HCT116 (cell line): Measurements from ENCODE around the gene KRTAP6-3. TPM values are rescaled to one million over a fixed set of nuclear protein-coding genes. Genes with fewer than 3 reads are reported as not detected.

Source experiments
- ATAC-seq: fragments of 200-7000 bp; cut with Tn5 transposase; 2 replicates; pipeline ENCODE4 v1.9.1; 2020; ENCODE audit warnings: mild to moderate bottlenecking, moderate library complexity
- BruUV-seq: library from RNA; stranded (reverse); fragments of 400-500 nt; replicated peaks from 2 replicates; lab custom pipeline; 2021; lab: Mats Ljungman, UMichigan
- CTCF ChIA-PET: fragments of 300-600 bp; sonication (Branson Sonifier 250); formaldehyde crosslinking; loops from one replicate; lab custom pipeline; 2021; ENCODE audit warnings: antibody characterized with exemption; lab: Charles Lee
- POLR2A ChIA-PET: fragments of 300-600, 350-600 bp; sonication (Branson Sonifier 250); formaldehyde crosslinking; loops from one replicate; lab custom pipeline; 2021; ENCODE audit warnings: antibody characterized with exemption; lab: Charles Lee
- RAD21 ChIA-PET, 2 experiments: fragments of 300-600 bp; sonication (Branson Sonifier 250); formaldehyde crosslinking; loops; one replicate each; lab custom pipeline; 2023; ENCODE audit warnings: low total read pairs in 2 of 2; ENCODE audit not compliant: uncharacterized antibody in 2 of 2, unreplicated experiment in 2 of 2, low non-redundant PET in 1 of 2; lab: Charles Lee
- DNase-seq: peaks from one replicate; pipeline ENCODE4 v3.0.0-alpha.2; 2010; ENCODE audit warnings: low read depth, low spot score
- H2AFZ ChIP-seq: fragments of 200-600 bp; shearing (Covaris generic), sonication (generic); 2 replicates; pipeline ENCODE4 v1.6.1; 2017; ENCODE audit warnings: low read depth, mixed run types, mixed read lengths, antibody characterized with exemption, low read length; ENCODE audit not compliant: poor library complexity, severe bottlenecking
- H3K27ac ChIP-seq: 2 replicates; pipeline ENCODE4 v1.5.1; 2012; ENCODE audit warnings: low read depth, low read length
- H3K27me3 ChIP-seq: fragments of 200-600 bp; sonication (generic); 2 replicates; pipeline ENCODE4 v1.6.1; 2016; ENCODE audit warnings: mixed run types, low read length, mixed read lengths; ENCODE audit not compliant: insufficient read depth
- H3K36me3 ChIP-seq, 2 experiments: fragments of 200-500 bp in 1 of 2; fragments of 200-600 bp in 1 of 2; sonication (Bioruptor generic) in 1 of 2; sonication (generic) in 1 of 2; 2 replicates each; pipeline versions ENCODE4 v1.5.1 to v1.6.1; 2014 to 2016; ENCODE audit warnings: low read length in 2 of 2, inconsistent platforms in 1 of 2, mixed read lengths in 1 of 2, mixed run types in 1 of 2; ENCODE audit not compliant: insufficient read depth in 2 of 2, control insufficient read depth in 1 of 2
- H3K4me1 ChIP-seq, 2 experiments: fragments of 200-600 bp in 1 of 2; sonication (generic) in 1 of 2; 2 replicates each; pipeline versions ENCODE4 v1.5.1 to v1.6.1; 2012 to 2017; ENCODE audit warnings: low read length in 2 of 2, inconsistent platforms in 1 of 2, mild to moderate bottlenecking in 1 of 2, mixed read lengths in 1 of 2, mixed run types in 1 of 2, moderate library complexity in 1 of 2; ENCODE audit not compliant: insufficient read depth in 2 of 2, control insufficient read depth in 1 of 2
- H3K4me2 ChIP-seq: fragments of 200-600 bp; sonication (generic); 2 replicates; pipeline ENCODE4 v1.6.1; 2017; ENCODE audit warnings: mixed run types, low read length, mixed read lengths
- H3K4me3 ChIP-seq, 2 experiments: fragments of 200-600 bp in 1 of 2; sonication (generic) in 1 of 2; replicated peaks in 1 of 2; 2 replicates each; pipeline ENCODE4 v1.5.1; 2011 to 2016; ENCODE audit warnings: low read length in 2 of 2, control low read depth in 1 of 2, low read depth in 1 of 2, mild to moderate bottlenecking in 1 of 2, mixed read lengths in 1 of 2, mixed run types in 1 of 2
- H3K79me2 ChIP-seq: fragments of 200-600 bp; sonication (generic); 2 replicates; pipeline ENCODE4 v1.6.1; 2017; ENCODE audit warnings: mild to moderate bottlenecking, mixed run types, low read length, moderate library complexity, mixed read lengths; ENCODE audit not compliant: insufficient read depth
- H3K9ac ChIP-seq: fragments of 200-600 bp; sonication (generic); 2 replicates; pipeline ENCODE4 v1.6.1; 2016; ENCODE audit warnings: low read length, mixed read lengths
- H3K9me2 ChIP-seq: fragments of 200-600 bp; sonication (generic), shearing (Covaris generic); 2 replicates; pipeline ENCODE4 v1.6.1; 2017; ENCODE audit warnings: mixed run types, mild to moderate bottlenecking, moderate library complexity; ENCODE audit not compliant: insufficient read depth
- H3K9me3 ChIP-seq, 2 experiments: fragments of 200-500 bp in 1 of 2; fragments of 200-600 bp in 1 of 2; sonication (Bioruptor generic) in 1 of 2; sonication (generic) in 1 of 2; 2 replicates each; pipeline ENCODE4 v1.6.1; 2014 to 2017; ENCODE audit warnings: low read length in 2 of 2, mixed read lengths in 2 of 2, inconsistent platforms in 1 of 2, low read depth in 1 of 2, mild to moderate bottlenecking in 1 of 2, mixed run types in 1 of 2, moderate library complexity in 1 of 2; ENCODE audit not compliant: control insufficient read depth in 1 of 2, insufficient read depth in 1 of 2
- H4K20me1 ChIP-seq: fragments of 200-600 bp; sonication (generic), shearing (Covaris generic); 2 replicates; pipeline ENCODE4 v1.6.1; 2017; ENCODE audit warnings: mixed run types, mild to moderate bottlenecking, moderate library complexity; ENCODE audit not compliant: insufficient read depth
- CBX3 ChIP-seq: IDR thresholded peaks from 2 replicates; pipeline ENCODE4 v1.6.1; 2012; ENCODE audit warnings: low read depth
- ELF1 ChIP-seq: IDR thresholded peaks from 2 replicates; pipeline ENCODE4 v1.6.1; 2012; ENCODE audit warnings: low read depth, borderline replicate concordance
- EZH2 ChIP-seq: fragments of 200-600 bp; sonication (generic); IDR thresholded peaks from 2 replicates; pipeline ENCODE4 v1.6.1; 2017; ENCODE audit warnings: antibody characterized with exemption, mixed run types
- EZH2phosphoT487 ChIP-seq: fragments of 200-600 bp; IDR thresholded peaks from 2 replicates; pipeline ENCODE4 v1.6.1; 2018; ENCODE audit warnings: antibody characterized with exemption, borderline replicate concordance
- JUND ChIP-seq: IDR thresholded peaks from 2 replicates; pipeline ENCODE4 v1.6.1; 2012
- ZBTB33 ChIP-seq: IDR thresholded peaks from 2 replicates; pipeline ENCODE4 v1.6.1; 2011; ENCODE audit warnings: mild to moderate bottlenecking, low read length, moderate library complexity; ENCODE audit not compliant: insufficient replicate concordance; ENCODE audit errors: extremely low read depth
- ZNF274 ChIP-seq: fragments of 200-500 bp; sonication (Bioruptor generic); IDR thresholded peaks from 2 replicates; pipeline ENCODE4 v1.6.1; 2014; ENCODE audit warnings: mild to moderate bottlenecking, low read depth, low read length, inconsistent platforms
- intact Hi-C: fragments of 100-400 bp; cut with micrococcal nuclease; formaldehyde crosslinking; loops from 2 replicates; pipeline ENCODE4 v1.10.0; 2022
- total RNA-seq: library from RNA; stranded (reverse); gene quantifications from one replicate; pipeline ENCODE4 v1.2.1, GENCODE V29; 2021; ENCODE audit not compliant: unreplicated experiment

Gene KRTAP6-3
- total RNA-seq, 1 experiment from 2014 or later, result not detected

GRCh38 chr21:30642564-30642963 is 50.3 kb downstream of the KRTAP6-3 start, which contains the start of gene KRTAP20-3:
KRTAP20-3 (plus strand) TSS chr21:30642864.
- ATAC-seq (no peak), DNase-seq (no peak)
- no TSS peak for BruUV-seq
- ChIA-PET RAD21 (no interaction called here), CTCF (no interaction called here), POLR2A (no interaction called here)
- Histone ChIP-seq H2AFZ (no peak within 1 kb of the TSS), H3K9me2 (no peaks in the 10 kb centered on the region), H3K4me2 (no peak within 1 kb of the TSS), H4K20me1 (no peaks in the 10 kb centered on the region), H3K4me3 (no peak within 1 kb of the TSS), H3K9ac (no peak within 1 kb of the TSS), H3K79me2 (no peaks in the 10 kb centered on the region), H3K9me3 (peaks cover 12 to 16% of the 10 kb centered on the region in 2 experiments; a peak in 2 of 4 replicates), H3K4me1 (no peaks in the 10 kb centered on the region), H3K36me3 (no peaks in the 10 kb centered on the region), H3K27me3 (no peaks in the 10 kb centered on the region), H3K27ac (no peak within 1 kb of the TSS)
- intact Hi-C loops, result no loop called here
- TF ChIP-seq ZBTB33, result no peak
- TF ChIP-seq EZH2phosphoT487, result no peak
- no peak for TF ChIP-seq ZNF274
- TF ChIP-seq EZH2, result no peak
- no peak for TF ChIP-seq JUND
- no peak for TF ChIP-seq CBX3
- TF ChIP-seq ELF1, result no peak

Other genes with a start within 250 kb of the KRTAP6-3 start
- gene KRTAP23-1, start 243.8 kb upstream of the KRTAP6-3 start, total RNA-seq, result not detected
- gene KRTAP13-2, start 220.2 kb upstream of the KRTAP6-3 start, total RNA-seq, result not detected
- gene KRTAP13-1, start 196.4 kb upstream of the KRTAP6-3 start, total RNA-seq, result not detected
- gene KRTAP13-3, start 166.5 kb upstream of the KRTAP6-3 start, total RNA-seq, result not detected
- not detected for gene KRTAP13-4, start 162.2 kb upstream of the KRTAP6-3 start, total RNA-seq
- gene KRTAP15-1, start 152.2 kb upstream of the KRTAP6-3 start, total RNA-seq, result not detected
- gene KRTAP19-1, start 112.1 kb upstream of the KRTAP6-3 start, total RNA-seq, result not detected
- not detected for gene KRTAP19-2, start 105.0 kb upstream of the KRTAP6-3 start, total RNA-seq
- gene KRTAP19-3, start 100.4 kb upstream of the KRTAP6-3 start, total RNA-seq, result not detected
- gene KRTAP19-4, start 95.3 kb upstream of the KRTAP6-3 start, total RNA-seq, result not detected
- not detected for gene KRTAP19-5, start 90.3 kb upstream of the KRTAP6-3 start, total RNA-seq
- gene KRTAP19-6, start 50.6 kb upstream of the KRTAP6-3 start, total RNA-seq, result not detected
- not detected for gene KRTAP19-7, start 31.1 kb upstream of the KRTAP6-3 start, total RNA-seq
- gene KRTAP22-2, start 2.0 kb upstream of the KRTAP6-3 start, total RNA-seq, result not detected
- gene KRTAP6-2, start 6.5 kb downstream of the KRTAP6-3 start, total RNA-seq, result not detected
- not detected for gene KRTAP22-1, start 8.6 kb downstream of the KRTAP6-3 start, total RNA-seq
- not detected for gene KRTAP6-1, start 21.5 kb downstream of the KRTAP6-3 start, total RNA-seq
- not detected for gene KRTAP20-1, start 24.0 kb downstream of the KRTAP6-3 start, total RNA-seq
- not detected for gene KRTAP20-4, start 28.2 kb downstream of the KRTAP6-3 start, total RNA-seq
- not detected for gene KRTAP20-2, start 42.8 kb downstream of the KRTAP6-3 start, total RNA-seq
- gene KRTAP20-3, start 50.4 kb downstream of the KRTAP6-3 start, total RNA-seq, result not detected
- gene KRTAP21-3, start 126.3 kb downstream of the KRTAP6-3 start, total RNA-seq, result not detected
- not detected for gene KRTAP21-2, start 154.8 kb downstream of the KRTAP6-3 start, total RNA-seq
- not detected for gene KRTAP21-1, start 163.0 kb downstream of the KRTAP6-3 start, total RNA-seq
- gene KRTAP8-1, start 220.8 kb downstream of the KRTAP6-3 start, total RNA-seq, result not detected
- gene KRTAP7-1, start 237.3 kb downstream of the KRTAP6-3 start, total RNA-seq, result not detected